Ishikawa (cell line): ENCODE measurements around the gene RETREG1.

ENCODE experiments used
- CEBPB ChIP-seq: IDR thresholded peaks from 2 replicates; pipeline ENCODE4 v1.6.1; 2012
- CREB1 ChIP-seq: IDR thresholded peaks from 2 replicates; pipeline ENCODE4 v1.6.1; 2012; ENCODE audit warnings: low read depth
- EGR1 ChIP-seq: IDR thresholded peaks from 2 replicates; pipeline ENCODE4 v1.6.1; 2012
- EP300 ChIP-seq: IDR thresholded peaks from 2 replicates; pipeline ENCODE4 v1.6.1; 2012; ENCODE audit warnings: borderline replicate concordance
- FOXM1 ChIP-seq: IDR thresholded peaks from 2 replicates; pipeline ENCODE4 v1.6.1; 2012; ENCODE audit warnings: low read depth, borderline replicate concordance
- NFIC ChIP-seq: IDR thresholded peaks from 2 replicates; pipeline ENCODE4 v1.6.1; 2012
- RAD21 ChIP-seq: IDR thresholded peaks from 2 replicates; pipeline ENCODE4 v1.6.1; 2012; ENCODE audit warnings: low read depth
- TAF1 ChIP-seq: IDR thresholded peaks from 2 replicates; pipeline ENCODE4 v1.6.1; 2012; ENCODE audit warnings: low read depth, mild to moderate bottlenecking
- TCF12 ChIP-seq: IDR thresholded peaks from 2 replicates; pipeline ENCODE4 v1.6.1; 2012; ENCODE audit warnings: low read depth
- TEAD4 ChIP-seq: IDR thresholded peaks from 2 replicates; pipeline ENCODE4 v1.6.1; 2012
- YY1 ChIP-seq: IDR thresholded peaks from 2 replicates; pipeline ENCODE4 v1.6.1; 2012; ENCODE audit warnings: low read depth
- ZBTB7A ChIP-seq: IDR thresholded peaks from 2 replicates; pipeline ENCODE4 v1.6.1; 2012; ENCODE audit warnings: low read depth
- TF ChIP-seq, protein P1 (sequence below): IDR thresholded peaks from 2 replicates; pipeline ENCODE4 v1.6.1; 2012
- TF ChIP-seq, protein P2 (sequence below): IDR thresholded peaks from 2 replicates; pipeline ENCODE4 v1.6.1; 2012
- TF ChIP-seq, protein P3 (sequence below): IDR thresholded peaks from 2 replicates; pipeline ENCODE4 v1.6.1; 2012; ENCODE audit warnings: low read depth, mild to moderate bottlenecking

Gene RETREG1

DNA sequence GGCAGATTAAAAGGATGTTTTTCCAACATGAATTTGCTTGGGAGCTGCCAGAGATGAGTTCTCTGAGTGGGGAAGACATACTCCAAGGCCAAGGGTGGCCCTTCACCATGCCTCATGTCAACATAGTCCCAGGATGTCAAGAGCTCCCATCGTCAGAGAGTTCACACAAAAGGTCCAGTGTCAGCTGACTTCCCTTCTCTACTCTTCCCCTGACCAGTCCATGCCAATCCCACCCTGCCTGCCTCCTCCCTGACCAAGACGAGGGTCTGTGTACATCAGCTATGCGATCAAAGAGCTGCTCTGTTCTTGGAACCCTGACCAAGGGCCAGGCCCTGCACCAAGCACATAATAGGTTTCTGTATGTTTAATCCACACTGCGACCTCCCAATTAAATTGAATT is 80.0 kb downstream of the RETREG1 start:
- TF ChIP-seq RAD21 (no peak), TEAD4 (no peak), ZBTB7A (no peak), YY1 (no peak), NFIC (no peak)
- TF ChIP-seq, protein P1, sequence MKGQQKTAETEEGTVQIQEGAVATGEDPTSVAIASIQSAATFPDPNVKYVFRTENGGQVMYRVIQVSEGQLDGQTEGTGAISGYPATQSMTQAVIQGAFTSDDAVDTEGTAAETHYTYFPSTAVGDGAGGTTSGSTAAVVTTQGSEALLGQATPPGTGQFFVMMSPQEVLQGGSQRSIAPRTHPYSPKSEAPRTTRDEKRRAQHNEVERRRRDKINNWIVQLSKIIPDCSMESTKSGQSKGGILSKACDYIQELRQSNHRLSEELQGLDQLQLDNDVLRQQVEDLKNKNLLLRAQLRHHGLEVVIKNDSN, result no peak

DNA sequence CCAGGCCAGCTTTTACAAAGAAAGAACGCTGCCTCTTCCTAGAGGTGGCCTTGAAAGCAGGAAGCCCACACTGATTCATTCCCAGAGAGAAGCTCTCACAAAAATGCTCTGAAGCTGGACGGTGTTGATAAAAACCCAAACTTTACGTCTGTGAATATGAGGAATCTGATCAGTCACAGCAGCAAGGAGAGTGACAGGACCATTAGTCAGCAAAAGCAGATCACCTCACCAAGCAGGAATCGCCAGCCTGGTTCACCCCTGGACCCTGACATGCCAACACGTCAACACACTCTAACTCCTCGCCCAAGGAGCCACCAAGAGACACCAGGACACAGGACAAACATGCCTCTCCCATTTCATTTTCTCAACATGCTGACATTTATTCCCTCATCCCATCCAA is 80.6 kb downstream of the RETREG1 start:
- no peak for TF ChIP-seq NFIC
- TF ChIP-seq, protein P2, sequence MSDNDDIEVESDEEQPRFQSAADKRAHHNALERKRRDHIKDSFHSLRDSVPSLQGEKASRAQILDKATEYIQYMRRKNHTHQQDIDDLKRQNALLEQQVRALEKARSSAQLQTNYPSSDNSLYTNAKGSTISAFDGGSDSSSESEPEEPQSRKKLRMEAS, result no peak

DNA sequence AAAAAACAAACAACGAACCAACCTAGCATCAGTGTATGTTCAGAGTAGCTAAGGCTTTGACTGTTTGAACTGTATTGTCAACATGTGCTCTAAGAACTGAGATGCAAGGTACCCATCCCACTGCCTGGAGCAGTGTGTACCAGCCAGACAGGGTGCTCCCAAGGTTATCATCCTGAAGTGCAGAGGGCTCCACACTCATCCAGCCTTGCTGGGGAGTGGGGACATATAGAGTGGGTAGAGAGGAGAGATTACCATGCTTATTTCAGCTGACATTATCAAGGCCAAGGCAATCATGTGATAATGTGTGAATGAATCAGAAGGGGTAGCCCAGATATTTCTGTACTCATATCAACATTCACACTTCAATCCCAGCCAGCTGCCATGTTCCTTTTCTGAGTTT is 82.5 kb downstream of the RETREG1 start:
- no peak for TF ChIP-seq EGR1

DNA sequence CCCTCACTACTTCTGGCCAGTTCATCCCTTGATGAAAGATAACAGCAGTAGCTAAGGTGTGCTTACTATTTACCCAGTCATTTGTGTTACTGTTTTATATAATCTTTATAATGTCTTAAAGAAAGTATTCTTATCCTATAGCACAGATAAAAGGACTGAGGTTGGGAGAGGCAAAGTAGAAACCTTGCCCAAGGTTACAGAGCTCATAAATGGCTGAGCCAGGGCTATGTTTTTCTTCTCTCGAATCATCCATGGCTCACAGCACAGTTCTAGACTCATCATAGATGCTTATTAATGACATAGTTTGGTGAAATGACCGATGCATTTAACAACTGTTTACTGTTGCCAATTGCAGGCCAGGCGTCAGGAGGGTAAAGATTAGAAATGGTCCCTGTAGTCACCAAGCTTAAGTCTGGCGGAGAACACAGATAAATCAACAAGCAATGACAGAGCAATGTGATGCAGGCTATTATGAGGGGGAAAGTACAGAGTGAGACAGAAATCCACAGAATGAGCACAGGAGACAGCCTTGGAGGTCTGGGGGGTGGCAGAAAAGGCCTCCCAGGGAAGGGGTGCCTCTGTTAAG is 85.6 kb downstream of the RETREG1 start:
- TF ChIP-seq, protein P3, sequence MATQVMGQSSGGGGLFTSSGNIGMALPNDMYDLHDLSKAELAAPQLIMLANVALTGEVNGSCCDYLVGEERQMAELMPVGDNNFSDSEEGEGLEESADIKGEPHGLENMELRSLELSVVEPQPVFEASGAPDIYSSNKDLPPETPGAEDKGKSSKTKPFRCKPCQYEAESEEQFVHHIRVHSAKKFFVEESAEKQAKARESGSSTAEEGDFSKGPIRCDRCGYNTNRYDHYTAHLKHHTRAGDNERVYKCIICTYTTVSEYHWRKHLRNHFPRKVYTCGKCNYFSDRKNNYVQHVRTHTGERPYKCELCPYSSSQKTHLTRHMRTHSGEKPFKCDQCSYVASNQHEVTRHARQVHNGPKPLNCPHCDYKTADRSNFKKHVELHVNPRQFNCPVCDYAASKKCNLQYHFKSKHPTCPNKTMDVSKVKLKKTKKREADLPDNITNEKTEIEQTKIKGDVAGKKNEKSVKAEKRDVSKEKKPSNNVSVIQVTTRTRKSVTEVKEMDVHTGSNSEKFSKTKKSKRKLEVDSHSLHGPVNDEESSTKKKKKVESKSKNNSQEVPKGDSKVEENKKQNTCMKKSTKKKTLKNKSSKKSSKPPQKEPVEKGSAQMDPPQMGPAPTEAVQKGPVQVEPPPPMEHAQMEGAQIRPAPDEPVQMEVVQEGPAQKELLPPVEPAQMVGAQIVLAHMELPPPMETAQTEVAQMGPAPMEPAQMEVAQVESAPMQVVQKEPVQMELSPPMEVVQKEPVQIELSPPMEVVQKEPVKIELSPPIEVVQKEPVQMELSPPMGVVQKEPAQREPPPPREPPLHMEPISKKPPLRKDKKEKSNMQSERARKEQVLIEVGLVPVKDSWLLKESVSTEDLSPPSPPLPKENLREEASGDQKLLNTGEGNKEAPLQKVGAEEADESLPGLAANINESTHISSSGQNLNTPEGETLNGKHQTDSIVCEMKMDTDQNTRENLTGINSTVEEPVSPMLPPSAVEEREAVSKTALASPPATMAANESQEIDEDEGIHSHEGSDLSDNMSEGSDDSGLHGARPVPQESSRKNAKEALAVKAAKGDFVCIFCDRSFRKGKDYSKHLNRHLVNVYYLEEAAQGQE, result no peak
- TF ChIP-seq CREB1, result no peak
- TF ChIP-seq NFIC, result no peak
- TF ChIP-seq TCF12, result no peak
- TF ChIP-seq, protein P1, result no peak
- no peak for TF ChIP-seq TAF1
- no peak for TF ChIP-seq EP300
- no peak for TF ChIP-seq TEAD4
- no peak for TF ChIP-seq ZBTB7A
- TF ChIP-seq RAD21, result no peak
- TF ChIP-seq EGR1, result no peak
- no peak for TF ChIP-seq FOXM1

DNA sequence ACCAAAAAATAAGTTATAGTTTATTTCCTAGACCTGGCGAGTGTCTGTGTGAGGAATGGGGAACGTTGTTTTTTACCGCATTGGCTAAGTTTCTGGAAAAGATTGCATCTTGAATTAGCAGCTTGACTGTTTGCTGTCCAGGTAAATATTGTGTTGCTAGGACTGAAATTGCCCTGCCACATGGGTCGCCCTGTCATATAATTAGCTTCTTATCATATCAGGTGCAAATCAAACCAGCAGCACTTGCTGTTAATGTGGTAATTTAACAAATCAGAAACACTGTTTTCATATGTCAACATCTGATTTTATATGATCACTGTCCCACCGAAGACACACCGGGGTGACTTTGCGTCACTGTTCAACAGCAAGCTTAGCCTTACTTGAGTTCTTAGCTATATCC is 87.5 kb downstream of the RETREG1 start:
- TF ChIP-seq TCF12, result no peak
- TF ChIP-seq, protein P1, result no peak
- no peak for TF ChIP-seq YY1
- TF ChIP-seq RAD21, result no peak
- no peak for TF ChIP-seq ZBTB7A
- TF ChIP-seq, protein P2, result no peak
- TF ChIP-seq CREB1, result no peak
- no peak for TF ChIP-seq TAF1
- no peak for TF ChIP-seq EGR1
- TF ChIP-seq, protein P3, result no peak
- TF ChIP-seq CEBPB, result no peak
- no peak for TF ChIP-seq FOXM1
- no peak for TF ChIP-seq NFIC
- no peak for TF ChIP-seq TEAD4
- TF ChIP-seq EP300, result no peak

DNA sequence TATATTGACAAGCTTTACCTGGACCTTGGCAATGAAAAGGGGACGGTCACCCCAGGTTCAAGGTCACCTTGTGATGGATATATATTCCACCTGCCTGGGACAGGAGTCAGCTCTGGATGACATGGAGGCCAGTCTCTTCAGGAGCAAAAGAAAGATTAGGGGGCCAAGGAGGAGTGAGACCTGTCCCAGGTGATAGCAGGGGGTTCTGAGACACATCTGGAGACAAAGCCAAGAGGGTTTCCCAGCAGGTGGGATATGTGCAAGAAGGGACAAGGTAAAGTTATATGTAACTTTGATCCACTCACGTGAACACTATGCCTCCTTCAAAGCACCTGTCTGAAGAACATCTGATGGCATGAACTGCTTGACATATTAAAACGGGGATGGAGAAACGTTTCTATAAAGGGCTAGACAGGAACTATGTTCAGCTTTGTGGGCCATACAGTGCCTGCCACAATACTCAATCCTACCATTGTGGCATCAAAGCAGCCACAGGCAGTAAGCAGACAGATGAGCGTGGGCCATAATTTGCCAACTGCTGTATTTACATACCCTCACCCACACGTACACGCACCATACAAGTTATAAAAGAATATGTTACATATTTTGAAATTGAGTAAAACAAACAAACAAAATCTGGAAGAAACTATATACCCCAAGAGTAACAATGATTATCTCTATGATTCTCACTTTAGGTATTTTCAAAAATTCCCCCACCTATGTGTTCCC is 88.3 kb downstream of the RETREG1 start:
- TF ChIP-seq RAD21 (no peak), ZBTB7A (no peak), CEBPB (no peak), CREB1 (no peak)
